HUES48 (cell line): ENCODE measurements around the gene A2M.

Experiments used
- H3K27ac ChIP-seq: one replicate; pipeline ENCODE4 v1.7.0; 2013; ENCODE audit warnings: low read depth, low read length, inconsistent platforms
- H3K27me3 ChIP-seq: 2 replicates; pipeline ENCODE4 v1.6.1; 2013; ENCODE audit warnings: mild to moderate bottlenecking, low read length; ENCODE audit not compliant: control insufficient read depth, insufficient read depth
- H3K36me3 ChIP-seq: 2 replicates; pipeline ENCODE4 v1.6.1; 2013; ENCODE audit warnings: low read length; ENCODE audit not compliant: control insufficient read depth, insufficient read depth
- H3K4me1 ChIP-seq: 2 replicates; pipeline ENCODE4 v1.6.1; 2013; ENCODE audit warnings: mild to moderate bottlenecking, low read length; ENCODE audit not compliant: control insufficient read depth, insufficient read depth
- H3K4me3 ChIP-seq: 2 replicates; pipeline ENCODE4 v1.5.1; 2013; ENCODE audit warnings: mild to moderate bottlenecking, low read depth, low read length
- H3K9ac ChIP-seq: 2 replicates; pipeline ENCODE4 v1.6.1; 2013; ENCODE audit warnings: mild to moderate bottlenecking, low read depth, low read length, moderate library complexity
- H3K9me3 ChIP-seq: 2 replicates; pipeline ENCODE4 v1.6.1; 2013; ENCODE audit warnings: low read length; ENCODE audit not compliant: control insufficient read depth, insufficient read depth

A2M gene

GRCh38 chr12:9135903-9136310 is 20.2 kb upstream of the A2M start:
- H3K4me1 ChIP-seq: no peaks in the 10 kb centered on the region
- H3K9me3 ChIP-seq: peaks cover 8% of the 10 kb centered on the region; the same call in 1 of the 2 replicates
- H3K36me3 ChIP-seq: no peaks in the 10 kb centered on the region
- H3K4me3 ChIP-seq: no peak overlapping the region
- no peak overlapping the region for H3K27ac ChIP-seq
- H3K27me3 ChIP-seq: no peaks in the 10 kb centered on the region
- H3K9ac ChIP-seq: no peak overlapping the region

GRCh38 chr12:9134981-9135628 is 19.4 kb upstream of the A2M start:
- H3K27ac ChIP-seq: no peak overlapping the region
- H3K4me1 ChIP-seq: no peaks in the 10 kb centered on the region
- H3K27me3 ChIP-seq: no peaks in the 10 kb centered on the region
- no peak overlapping the region for H3K9ac ChIP-seq
- no peaks in the 10 kb centered on the region for H3K36me3 ChIP-seq
- no peak overlapping the region for H3K4me3 ChIP-seq
- peaks cover 10% of the 10 kb centered on the region; the same call in 1 of the 2 replicates for H3K9me3 ChIP-seq

- no peak overlapping the region for H3K27ac ChIP-seq
- 0 out of 2 replicates have a peak, but pooled peaks cover 5% of the 10 kb centered on the region for H3K9me3 ChIP-seq
- H3K4me3 ChIP-seq: no peak overlapping the region
These were observed 17.6 kb upstream of the A2M start for GRCh38 chr12:9133216-9133916.

GRCh38 chr12:9132008-9132535 is 16.4 kb upstream of the A2M start:
- H3K36me3 ChIP-seq: no peaks in the 10 kb centered on the region
- no peaks in the 10 kb centered on the region for H3K4me1 ChIP-seq
- 0 out of 2 replicates have a peak, but pooled peaks cover 3% of the 10 kb centered on the region for H3K9me3 ChIP-seq
- no peaks in the 10 kb centered on the region for H3K27me3 ChIP-seq
- H3K9ac ChIP-seq: no peak overlapping the region
- H3K4me3 ChIP-seq: no peak overlapping the region
- no peak overlapping the region for H3K27ac ChIP-seq

More at GRCh38 chr12:9133216-9133916, 17.6 kb upstream of the A2M start:
- Histone ChIP-seq H3K27me3 (no peaks in the 10 kb centered on the region), H3K36me3 (no peaks in the 10 kb centered on the region), H3K4me1 (no peaks in the 10 kb centered on the region), H3K9ac (no peak overlapping the region)

GRCh38 chr12:9130244-9130643 is 14.5 kb upstream of the A2M start:
- Histone ChIP-seq H3K36me3 (no peaks in the 10 kb centered on the region), H3K27ac (no peak overlapping the region)

GRCh38 chr12:9127936-9128663 is 12.4 kb upstream of the A2M start:
- Histone ChIP-seq H3K9me3 (0 out of 2 replicates have a peak, but pooled peaks cover 3% of the 10 kb centered on the region), H3K4me1 (no peaks in the 10 kb centered on the region), H3K27ac (no peak overlapping the region), H3K36me3 (no peaks in the 10 kb centered on the region), H3K9ac (no peak overlapping the region), H3K4me3 (no peak overlapping the region), H3K27me3 (no peaks in the 10 kb centered on the region)

More at GRCh38 chr12:9130244-9130643, 14.5 kb upstream of the A2M start:
- Histone ChIP-seq H3K4me3 (no peak overlapping the region), H3K4me1 (no peaks in the 10 kb centered on the region), H3K9me3 (0 out of 2 replicates have a peak, but pooled peaks cover 3% of the 10 kb centered on the region), H3K9ac (no peak overlapping the region), H3K27me3 (no peaks in the 10 kb centered on the region)

GRCh38 chr12:9127484-9127883 is 11.8 kb upstream of the A2M start:
- no peaks in the 10 kb centered on the region for H3K27me3 ChIP-seq
- no peaks in the 10 kb centered on the region for H3K4me1 ChIP-seq
- H3K9ac ChIP-seq: no peak overlapping the region
- no peak overlapping the region for H3K27ac ChIP-seq
- no peak overlapping the region for H3K4me3 ChIP-seq
- H3K9me3 ChIP-seq: 0 out of 2 replicates have a peak, but pooled peaks cover 3% of the 10 kb centered on the region
- no peaks in the 10 kb centered on the region for H3K36me3 ChIP-seq

- Histone ChIP-seq H3K9ac (no peak overlapping the region), H3K27ac (no peak overlapping the region), H3K27me3 (no peaks in the 10 kb centered on the region), H3K9me3 (no peaks in the 10 kb centered on the region), H3K4me3 (no peak overlapping the region), H3K4me1 (no peaks in the 10 kb centered on the region), H3K36me3 (no peaks in the 10 kb centered on the region)
These were observed 8.8 kb upstream of the A2M start for GRCh38 chr12:9124383-9125031.

- no peak overlapping the region for H3K4me3 ChIP-seq
- H3K9me3 ChIP-seq: no peaks in the 10 kb centered on the region
- no peaks in the 10 kb centered on the region for H3K4me1 ChIP-seq
- no peaks in the 10 kb centered on the region for H3K36me3 ChIP-seq
- no peak overlapping the region for H3K9ac ChIP-seq
- no peak overlapping the region for H3K27ac ChIP-seq
- H3K27me3 ChIP-seq: no peaks in the 10 kb centered on the region
These were observed 8.2 kb upstream of the A2M start for GRCh38 chr12:9123781-9124382.

GRCh38 chr12:9122091-9122609 is 6.4 kb upstream of the A2M start:
- H3K9me3 ChIP-seq: no peaks in the 10 kb centered on the region

More at GRCh38 chr12:9122091-9122609, 6.4 kb upstream of the A2M start:
- H3K9ac ChIP-seq: no peak overlapping the region
- H3K36me3 ChIP-seq: no peaks in the 10 kb centered on the region
- no peak overlapping the region for H3K27ac ChIP-seq
- H3K27me3 ChIP-seq: no peaks in the 10 kb centered on the region
- no peak overlapping the region for H3K4me3 ChIP-seq
- no peaks in the 10 kb centered on the region for H3K4me1 ChIP-seq
